Osteoblast (primary cell): ENCODE results near the gene PNPLA2. TPM values are rescaled to one million over a fixed set of nuclear protein-coding genes. Genes with fewer than 3 reads are reported as not detected.

Experiments
- DNase-seq: peaks from one replicate; pipeline ENCODE4 v3.0.0; 2011; ENCODE audit warnings: low spot score, mixed read lengths; ENCODE audit not compliant: insufficient read length; ENCODE audit errors: missing footprints
- H2AFZ ChIP-seq: 2 replicates; pipeline ENCODE4 v1.6.0; 2011; ENCODE audit warnings: mild to moderate bottlenecking, low read length
- H3K27ac ChIP-seq: 2 replicates; pipeline ENCODE4 v1.5.1; 2011; ENCODE audit warnings: mild to moderate bottlenecking, low read depth, low read length, moderate library complexity
- H3K27me3 ChIP-seq: 2 replicates; pipeline ENCODE4 v1.6.0; 2012; ENCODE audit warnings: mild to moderate bottlenecking, control low read depth, inconsistent platforms, low read length, moderate library complexity; ENCODE audit not compliant: insufficient read depth
- H3K36me3 ChIP-seq: 2 replicates; pipeline ENCODE4 v1.5.1; 2011; ENCODE audit warnings: mild to moderate bottlenecking, low read length, control low read depth, moderate library complexity; ENCODE audit not compliant: insufficient read depth
- H3K4me1 ChIP-seq: 2 replicates; pipeline ENCODE4 v1.5.1; 2011; ENCODE audit warnings: mild to moderate bottlenecking, low read length, control low read depth, moderate library complexity; ENCODE audit not compliant: insufficient read depth
- H3K4me2 ChIP-seq: 2 replicates; pipeline ENCODE4 v1.6.0; 2011; ENCODE audit warnings: mild to moderate bottlenecking, low read length; ENCODE audit not compliant: insufficient read depth
- H3K4me3 ChIP-seq: fragments of 200-600 bp; sonication (generic); 3 replicates; pipeline ENCODE4 v1.5.1; 2012; ENCODE audit warnings: mild to moderate bottlenecking, low read length, inconsistent platforms; ENCODE audit not compliant: insufficient read depth
- H3K79me2 ChIP-seq: 2 replicates; pipeline ENCODE4 v1.6.0; 2012; ENCODE audit warnings: mild to moderate bottlenecking, low read length, control low read depth, inconsistent platforms; ENCODE audit not compliant: insufficient read depth
- H3K9me3 ChIP-seq: 2 replicates; pipeline ENCODE4 v1.5.1; 2011; ENCODE audit warnings: low read depth, low read length, control low read depth
- H4K20me1 ChIP-seq: 2 replicates; pipeline ENCODE4 v1.6.0; 2012; ENCODE audit warnings: mild to moderate bottlenecking, low read length, control low read depth; ENCODE audit not compliant: insufficient read depth
- CTCF ChIP-seq: IDR thresholded peaks from 2 replicates; pipeline ENCODE4 v1.5.1; 2011; ENCODE audit warnings: mild to moderate bottlenecking, low read depth, low read length, moderate library complexity; ENCODE audit errors: extremely low read depth
- total RNA-seq: library from RNA; depleted of rRNA; stranded (reverse); fragments of >200 nt; gene quantifications from 2 replicates; pipeline ENCODE4 v1.2.3, GENCODE V29; 2012

Gene PNPLA2
- total RNA-seq, 1 donor = 32.6 TPM

- Histone ChIP-seq H3K4me1 (peaks cover 50% of the 10 kb centered on the region), H3K9me3 (no peaks in the 10 kb centered on the region), H3K4me2 (peak within 1 kb of the TSS; percentile 92), H3K36me3 (peaks cover 15% of the 10 kb centered on the region), H3K4me3 (peak within 1 kb of the TSS; percentile 87), H3K79me2 (peaks cover 35% of the 10 kb centered on the region), H3K27me3 (no peaks in the 10 kb centered on the region), H4K20me1 (peaks cover 36% of the 10 kb centered on the region), H3K27ac (peak within 1 kb of the TSS; percentile 92), H2AFZ (no peak within 1 kb of the TSS)
- no peak for TF ChIP-seq CTCF
- peak; percentile 96 for DNase-seq
These were observed 13.9 kb downstream of the PNPLA2 start, which contains the start of gene CD151 for GRCh38 chr11:832529-833113. Gene CD151 (plus strand): TSS chr11:832952. CDS start chr11:836070, 3,118 bp downstream.

- peak; percentile 96 for DNase-seq
- peaks cover 38% of the 10 kb centered on the region for H4K20me1 ChIP-seq
- peak overlapping the region; percentile 92 for H3K27ac ChIP-seq
- no peak for TF ChIP-seq CTCF
- H3K4me3 ChIP-seq = peak overlapping the region; percentile 87
- peaks cover 50% of the 10 kb centered on the region for H3K4me1 ChIP-seq
- H2AFZ ChIP-seq = no peak overlapping the region
- H3K36me3 ChIP-seq = peaks cover 20% of the 10 kb centered on the region
- H3K9me3 ChIP-seq = no peaks in the 10 kb centered on the region
- H3K79me2 ChIP-seq = peaks cover 40% of the 10 kb centered on the region
- H3K27me3 ChIP-seq = no peaks in the 10 kb centered on the region
- H3K4me2 ChIP-seq = peak overlapping the region; percentile 92
These were observed 14.5 kb downstream of the PNPLA2 start for GRCh38 chr11:833114-833791.

GRCh38 chr11:833849-834311 lies 15.2 kb downstream of the PNPLA2 start:
- Histone ChIP-seq H3K4me3 (peak overlapping the region; percentile 87), H3K27me3 (no peaks in the 10 kb centered on the region), H2AFZ (no peak overlapping the region), H3K27ac (peak overlapping the region; percentile 92), H3K9me3 (no peaks in the 10 kb centered on the region), H3K4me1 (peaks cover 50% of the 10 kb centered on the region), H3K36me3 (peaks cover 26% of the 10 kb centered on the region), H3K4me2 (peak overlapping the region; percentile 92), H3K79me2 (peaks cover 45% of the 10 kb centered on the region), H4K20me1 (peaks cover 44% of the 10 kb centered on the region)
- DNase-seq = no peak
- TF ChIP-seq CTCF = no peak
